Endothelial cell of umbilical vein (primary cell): ENCODE measurements around the gene CHRNB1. TPM values are rescaled to one million over a fixed set of nuclear protein-coding genes. Genes with fewer than 3 reads are reported as not detected.

Source experiments
- BruUV-seq: library from RNA; stranded (reverse); fragments of 400-500 nt; replicated peaks from 2 replicates; lab custom pipeline; 2021; lab: Mats Ljungman, UMichigan
- CTCF ChIA-PET: fragments of 300-600, 350-600 bp; sonication (Branson Sonifier 250); formaldehyde crosslinking; loops from one replicate; lab custom pipeline; 2021; ENCODE audit warnings: antibody characterized with exemption, inconsistent platforms; lab: Charles Lee
- POLR2A ChIA-PET: fragments of 300-600, 350-600 bp; sonication (Branson Sonifier 250); formaldehyde crosslinking; loops from one replicate; lab custom pipeline; 2021; ENCODE audit warnings: antibody characterized with exemption, inconsistent platforms; lab: Charles Lee
- DNase-seq: peaks from one replicate; pipeline ENCODE4 v3.0.0-alpha.2; 2011; ENCODE audit warnings: low read depth, low spot score
- FAIRE-seq: peaks from 2 replicates; lab custom pipeline; 2011; peaks lifted over from hg19 to GRCh38; lab: Jason Lieb, UNC
- H2AFZ ChIP-seq: 2 replicates; pipeline ENCODE4 v1.6.0; 2012; ENCODE audit warnings: low read depth, low read length, control low read depth, inconsistent platforms
- H3K27ac ChIP-seq: 2 replicates; pipeline ENCODE4 v1.5.1; 2011; ENCODE audit warnings: low read depth, mild to moderate bottlenecking, control low read depth, low read length, moderate library complexity; ENCODE audit not compliant: insufficient read depth
- H3K27me3 ChIP-seq, 2 experiments: 2 replicates each; pipeline versions ENCODE4 v1.6.0 to v1.6.1; 2011; ENCODE audit warnings: low read length in 2 of 2, mixed read lengths in 1 of 2; ENCODE audit not compliant: control insufficient read depth in 2 of 2, insufficient read depth in 2 of 2
- H3K36me3 ChIP-seq, 2 experiments: 2 replicates in 1 of 2; 3 replicates in 1 of 2; pipeline ENCODE4 v1.5.1; 2011; ENCODE audit warnings: low read length in 2 of 2, mild to moderate bottlenecking in 1 of 2, moderate library complexity in 1 of 2; ENCODE audit not compliant: control insufficient read depth in 2 of 2, insufficient read depth in 2 of 2; ENCODE audit errors: extremely low read depth in 1 of 2
- H3K4me1 ChIP-seq: 3 replicates; pipeline ENCODE4 v1.5.1; 2011; ENCODE audit warnings: mild to moderate bottlenecking, low read length; ENCODE audit not compliant: control insufficient read depth, insufficient read depth; ENCODE audit errors: extremely low read depth
- H3K4me2 ChIP-seq: 2 replicates; pipeline ENCODE4 v1.6.1; 2011; ENCODE audit warnings: low read length, control low read depth, mixed read lengths; ENCODE audit not compliant: insufficient read depth
- H3K4me3 ChIP-seq, 3 experiments: fragments of 200-600 bp in 1 of 3; sonication (generic), shearing (Covaris generic) in 1 of 3; replicated peaks in 1 of 3; 2 replicates each; pipeline ENCODE4 v1.5.1; 2011 to 2016; ENCODE audit warnings: control low read depth in 3 of 3, low read length in 3 of 3, mild to moderate bottlenecking in 2 of 3, inconsistent platforms in 1 of 3, low read depth in 1 of 3, moderate library complexity in 1 of 3; ENCODE audit not compliant: insufficient read depth in 1 of 3
- H3K79me2 ChIP-seq: 2 replicates; pipeline ENCODE4 v1.6.0; 2012; ENCODE audit warnings: low read length, inconsistent platforms; ENCODE audit not compliant: control insufficient read depth, insufficient read depth
- H3K9ac ChIP-seq: replicated peaks from 2 replicates; pipeline ENCODE3; 2011; ENCODE audit warnings: low read length, control low read depth; ENCODE audit not compliant: insufficient read depth; ENCODE audit errors: extremely low read depth
- H3K9me1 ChIP-seq: replicated peaks from 3 replicates; pipeline ENCODE4 v1.6.0; 2011; ENCODE audit warnings: mild to moderate bottlenecking, low read length; ENCODE audit not compliant: control insufficient read depth, insufficient read depth; ENCODE audit errors: extremely low read depth
- H3K9me3 ChIP-seq: replicated peaks from 2 replicates; pipeline ENCODE4 v1.5.1; 2012; ENCODE audit warnings: low read length, inconsistent platforms; ENCODE audit not compliant: control insufficient read depth, insufficient read depth
- H4K20me1 ChIP-seq: replicated peaks from 2 replicates; pipeline ENCODE3; 2011; ENCODE audit warnings: mild to moderate bottlenecking, low read length; ENCODE audit not compliant: control insufficient read depth, insufficient read depth; ENCODE audit errors: extremely low read depth
- EZH2 ChIP-seq: IDR thresholded peaks from 2 replicates; pipeline ENCODE4 v1.6.1; 2012; ENCODE audit warnings: borderline replicate concordance, low read depth, mild to moderate bottlenecking, moderate library complexity, low read length, inconsistent platforms; ENCODE audit not compliant: severe bottlenecking
- FOS ChIP-seq: IDR thresholded peaks from 2 replicates; pipeline ENCODE4 v1.6.1; 2011; ENCODE audit warnings: mild to moderate bottlenecking, low read length, moderate library complexity, borderline replicate concordance; ENCODE audit not compliant: insufficient read depth
- GATA2 ChIP-seq: IDR thresholded peaks from 2 replicates; pipeline ENCODE4 v1.7.0; 2011; ENCODE audit warnings: low read depth, mild to moderate bottlenecking, moderate library complexity, mixed read lengths, low read length; ENCODE audit not compliant: insufficient read length, insufficient read depth
- JUN ChIP-seq: IDR thresholded peaks from 2 replicates; pipeline ENCODE4 v1.6.1; 2011; ENCODE audit warnings: borderline replicate concordance, low read depth; ENCODE audit not compliant: insufficient read length, insufficient read depth
- MYC ChIP-seq: IDR thresholded peaks from one replicate; pipeline ENCODE4 v1.6.1; 2011; ENCODE audit warnings: mild to moderate bottlenecking, low read depth, low read length
- POLR2A ChIP-seq: IDR thresholded peaks from 2 replicates; pipeline ENCODE4 v1.6.1; 2012; ENCODE audit warnings: low read depth, mild to moderate bottlenecking, control low read depth, low read length
- POLR2AphosphoS5 ChIP-seq: IDR thresholded peaks from 2 replicates; pipeline ENCODE4 v1.6.1; 2012; ENCODE audit warnings: low read depth, mild to moderate bottlenecking, control low read depth, low read length, moderate library complexity; ENCODE audit not compliant: insufficient read depth
- dilution Hi-C: fragments of 300-500 bp; cut with MboI; formaldehyde crosslinking; loops from one replicate; pipeline ENCODE4 v1.15.0; 2019; ENCODE audit warnings: low sequenced_read_pairs; ENCODE audit not compliant: extremely low pct_ligation_motif_present
- intact Hi-C: fragments of 100-400 bp; cut with micrococcal nuclease; formaldehyde crosslinking; loops from one replicate; pipeline ENCODE4 v1.10.0; 2022
- polyA plus RNA-seq, 4 experiments: library from polyadenylated mRNA; depleted of rRNA in 3 of 4; stranded (reverse) in 3 of 4; unstranded in 1 of 4; fragments of >200 nt; gene quantifications; 2 replicates each; pipeline versions ENCODE4 v1.2.1 to v1.2.3, GENCODE V29; 2011 to 2012; ENCODE audit warnings: missing spikeins in 1 of 4
- total RNA-seq: library from RNA; stranded (reverse); gene quantifications from 2 replicates; pipeline ENCODE4 v1.2.3, GENCODE V29; 2021
- TF ChIP-seq, protein P1 (sequence below), 2 donors: IDR thresholded peaks; 1 replicate in 1 of 2; 2 replicates in 1 of 2; pipeline ENCODE4 v1.5.1; 2011; ENCODE audit warnings: low read length in 2 of 2, mild to moderate bottlenecking in 2 of 2, moderate library complexity in 2 of 2, control low read depth in 1 of 2, inconsistent platforms in 1 of 2, low read depth in 1 of 2; ENCODE audit not compliant: insufficient read depth in 1 of 2; ENCODE audit errors: extremely low read depth in 1 of 2
- TF ChIP-seq, protein P2 (sequence below): IDR thresholded peaks from 2 replicates; pipeline ENCODE4 v1.6.1; 2011; ENCODE audit not compliant: insufficient read depth, insufficient read length

The CHRNB1 gene
- total and polyA plus RNA-seq, 2 donors (not counting 3 experiments of a cell fraction or from before 2014, with no cell fraction given) = 5.6 to 9.3 TPM

DNA sequence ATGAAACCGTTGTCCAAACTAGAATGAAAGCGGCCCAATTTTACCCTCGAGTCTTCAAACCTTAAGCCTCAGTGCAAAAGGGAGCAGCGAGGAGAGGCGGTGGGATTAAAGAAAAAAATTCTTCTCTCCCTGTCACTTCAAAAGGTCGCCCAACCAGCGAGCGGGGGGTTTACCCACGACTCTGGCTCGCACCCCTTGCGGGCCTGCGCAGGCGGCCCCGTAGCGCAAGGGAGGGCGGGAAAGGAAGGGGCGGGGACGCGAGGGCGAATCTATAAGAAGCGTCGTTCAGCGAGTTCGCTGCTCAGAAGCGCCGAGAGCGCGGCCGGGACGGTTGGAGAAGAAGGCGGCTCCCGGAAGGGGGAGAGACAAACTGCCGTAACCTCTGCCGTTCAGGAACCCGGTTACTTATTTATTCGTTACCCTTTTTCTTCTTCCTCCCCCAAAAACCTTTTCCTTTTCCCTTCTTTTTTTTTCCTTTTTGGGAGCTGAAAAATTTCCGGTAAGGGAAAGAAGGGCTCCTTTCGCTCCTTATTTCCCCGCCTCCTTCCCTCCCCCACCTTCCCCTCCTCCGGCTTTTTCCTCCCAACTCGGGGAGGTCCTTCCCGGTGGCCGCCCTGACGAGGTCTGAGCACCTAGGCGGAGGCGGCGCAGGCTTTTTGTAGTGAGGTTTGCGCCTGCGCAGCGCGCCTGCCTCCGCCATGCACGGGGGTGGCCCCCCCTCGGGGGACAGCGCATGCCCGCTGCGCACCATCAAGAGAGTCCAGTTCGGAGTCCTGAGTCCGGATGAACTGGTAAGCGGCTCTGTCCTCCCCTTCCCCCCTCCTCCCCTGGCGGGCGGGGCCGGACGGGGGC, 39.4 kb downstream of the CHRNB1 start, which contains the start of gene POLR2A:
TSS of gene POLR2A (plus strand) at position 300 of the 852 bp plus-strand sequence.
- Histone ChIP-seq H3K9me1 (no peaks in the 10 kb centered on the region), H3K4me2 (peak within 1 kb of the TSS; percentile 96), H3K9ac (peak within 1 kb of the TSS; percentile 99), H3K27me3 (no peaks in the 10 kb centered on the region), H4K20me1 (peaks cover 4% of the 10 kb centered on the region), H3K27ac (peak within 1 kb of the TSS; percentile 100), H3K36me3 (no peaks in the 10 kb centered on the region), H3K9me3 (no peaks in the 10 kb centered on the region), H2AFZ (peak within 1 kb of the TSS; percentile 90), H3K4me3 (peak within 1 kb of the TSS; percentile 45 to 88 (median 76)), H3K79me2 (peaks cover 41% of the 10 kb centered on the region), H3K4me1 (peaks cover 28% of the 10 kb centered on the region)
- CTCF ChIA-PET = interaction anchor here (0.7 to 2.1 kb wide), 5 partner anchors 18 to 128 kb away, joined by 3 to 7 read pairs (median 4); partner anchors contain the start of gene TMEM102
- POLR2A ChIA-PET = interaction anchor here (0.6 to 2.4 kb wide), 16 partner anchors 8 to 134 kb away, joined by 3 to 8 read pairs (median 5); partner anchors contain the start of genes TMEM102, TMEM256 and TNFSF13
- dilution Hi-C loops (no loop called here), intact Hi-C loops (loop anchor here (1.0 to 10.0 kb wide), 8 partner anchors 13 to 201 kb away; partner anchors contain the start of genes MPDU1, PLSCR3, SENP3 and TMEM102)
- DNase-seq = peak; percentile 99
- FAIRE-seq = peak; percentile 94
- no peak for TF ChIP-seq GATA2
- peak; percentile 100 for TF ChIP-seq POLR2AphosphoS5
- no peak for TF ChIP-seq JUN
- no peak for TF ChIP-seq EZH2
- TF ChIP-seq MYC = peak; percentile 49
- TF ChIP-seq POLR2A = peak; percentile 100
- TF ChIP-seq, protein P1, sequence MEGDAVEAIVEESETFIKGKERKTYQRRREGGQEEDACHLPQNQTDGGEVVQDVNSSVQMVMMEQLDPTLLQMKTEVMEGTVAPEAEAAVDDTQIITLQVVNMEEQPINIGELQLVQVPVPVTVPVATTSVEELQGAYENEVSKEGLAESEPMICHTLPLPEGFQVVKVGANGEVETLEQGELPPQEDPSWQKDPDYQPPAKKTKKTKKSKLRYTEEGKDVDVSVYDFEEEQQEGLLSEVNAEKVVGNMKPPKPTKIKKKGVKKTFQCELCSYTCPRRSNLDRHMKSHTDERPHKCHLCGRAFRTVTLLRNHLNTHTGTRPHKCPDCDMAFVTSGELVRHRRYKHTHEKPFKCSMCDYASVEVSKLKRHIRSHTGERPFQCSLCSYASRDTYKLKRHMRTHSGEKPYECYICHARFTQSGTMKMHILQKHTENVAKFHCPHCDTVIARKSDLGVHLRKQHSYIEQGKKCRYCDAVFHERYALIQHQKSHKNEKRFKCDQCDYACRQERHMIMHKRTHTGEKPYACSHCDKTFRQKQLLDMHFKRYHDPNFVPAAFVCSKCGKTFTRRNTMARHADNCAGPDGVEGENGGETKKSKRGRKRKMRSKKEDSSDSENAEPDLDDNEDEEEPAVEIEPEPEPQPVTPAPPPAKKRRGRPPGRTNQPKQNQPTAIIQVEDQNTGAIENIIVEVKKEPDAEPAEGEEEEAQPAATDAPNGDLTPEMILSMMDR (IDR thresholded peaks at IDR 0.05; ENCODE audit: extremely low read depth in 1 of 2, insufficient read depth in 1 of 2, low read depth in 1 of 2, low read length in 2 of 2) = no peak
- TF ChIP-seq, protein P2, sequence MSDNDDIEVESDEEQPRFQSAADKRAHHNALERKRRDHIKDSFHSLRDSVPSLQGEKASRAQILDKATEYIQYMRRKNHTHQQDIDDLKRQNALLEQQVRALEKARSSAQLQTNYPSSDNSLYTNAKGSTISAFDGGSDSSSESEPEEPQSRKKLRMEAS = peak; percentile 53
- TF ChIP-seq FOS = peak; percentile 4
- TSS peak; percentile 42 for BruUV-seq
